SU-DHL-6 (cell line): ENCODE data around the gene GPR161.

Source experiments
- H2AFZ ChIP-seq: fragments of 200-600 bp; sonication (generic); 2 replicates; pipeline ENCODE4 v1.6.1; 2014; ENCODE audit warnings: low read depth, mild to moderate bottlenecking, moderate library complexity, mixed read lengths, antibody characterized with exemption, low read length; ENCODE audit not compliant: severe bottlenecking
- H3F3A ChIP-seq: fragments of 200-600 bp; shearing (Covaris generic); 2 replicates; pipeline ENCODE4 v1.6.0; 2016; ENCODE audit warnings: antibody characterized with exemption, mild to moderate bottlenecking; ENCODE audit not compliant: insufficient read depth
- H3K27ac ChIP-seq: fragments of 200-600 bp; sonication (generic); 2 replicates; pipeline ENCODE4 v1.5.1; 2016; ENCODE audit warnings: low read depth, mild to moderate bottlenecking, low read length, moderate library complexity, mixed read lengths
- H3K27me3 ChIP-seq: fragments of 200-600 bp; sonication (generic), shearing (Covaris generic); 2 replicates; pipeline ENCODE4 v1.6.0; 2014; ENCODE audit warnings: mild to moderate bottlenecking, low read length
- H3K36me3 ChIP-seq: fragments of 200-600 bp; sonication (generic); 2 replicates; pipeline ENCODE4 v1.6.1; 2014; ENCODE audit warnings: mild to moderate bottlenecking, low read length, mixed read lengths
- H3K4me2 ChIP-seq: fragments of 300-600, 200-600 bp; shearing (Covaris generic), sonication (generic); 2 replicates; pipeline ENCODE4 v1.6.0; 2014; ENCODE audit warnings: low read length, low read depth, mild to moderate bottlenecking; ENCODE audit not compliant: poor library complexity, severe bottlenecking
- H3K4me3 ChIP-seq: fragments of 200-600 bp; sonication (generic); 2 replicates; pipeline ENCODE4 v1.5.1; 2014; ENCODE audit warnings: antibody characterized with exemption, low read length, mild to moderate bottlenecking, mixed read lengths; ENCODE audit not compliant: insufficient read depth, poor library complexity, severe bottlenecking
- H3K79me2 ChIP-seq: fragments of 200-600 bp; sonication (generic); 2 replicates; pipeline ENCODE4 v1.6.1; 2014; ENCODE audit warnings: mild to moderate bottlenecking, low read length, moderate library complexity; ENCODE audit not compliant: insufficient read depth
- H3K9ac ChIP-seq: fragments of 200-600 bp; sonication (generic); 2 replicates; pipeline ENCODE4 v1.7.0; 2014; ENCODE audit warnings: mild to moderate bottlenecking, low read length
- H3K9me2 ChIP-seq: fragments of 200-600 bp; sonication (generic); replicated peaks from 2 replicates; pipeline ENCODE4 v1.6.1; 2014; ENCODE audit warnings: low read length; ENCODE audit not compliant: insufficient read depth
- H3K9me3 ChIP-seq: fragments of 200-600 bp; sonication (generic); 2 replicates; pipeline ENCODE4 v1.6.1; 2014; ENCODE audit warnings: low read length, mixed read lengths; ENCODE audit not compliant: insufficient read depth
- H4K20me1 ChIP-seq: fragments of 200-600 bp; sonication (generic); 2 replicates; pipeline ENCODE4 v1.6.1; 2014; ENCODE audit warnings: low read depth, mild to moderate bottlenecking, antibody characterized with exemption, low read length, moderate library complexity, mixed read lengths
- EZH2phosphoT487 ChIP-seq: fragments of 200-600 bp; sonication (generic), shearing (Covaris generic); conservative IDR thresholded peaks from 2 replicates; pipeline ENCODE4 v1.6.1; 2018; ENCODE audit warnings: mild to moderate bottlenecking, antibody characterized with exemption, low read length, moderate library complexity, mixed read lengths
- TF ChIP-seq, protein P1 (sequence below): fragments of 200-600 bp; sonication (generic); IDR thresholded peaks from one replicate; pipeline ENCODE4 v1.5.1; 2017; ENCODE audit warnings: antibody characterized with exemption, mild to moderate bottlenecking, low read length, moderate library complexity; ENCODE audit not compliant: insufficient read depth, poor library complexity, severe bottlenecking

Gene GPR161

DNA sequence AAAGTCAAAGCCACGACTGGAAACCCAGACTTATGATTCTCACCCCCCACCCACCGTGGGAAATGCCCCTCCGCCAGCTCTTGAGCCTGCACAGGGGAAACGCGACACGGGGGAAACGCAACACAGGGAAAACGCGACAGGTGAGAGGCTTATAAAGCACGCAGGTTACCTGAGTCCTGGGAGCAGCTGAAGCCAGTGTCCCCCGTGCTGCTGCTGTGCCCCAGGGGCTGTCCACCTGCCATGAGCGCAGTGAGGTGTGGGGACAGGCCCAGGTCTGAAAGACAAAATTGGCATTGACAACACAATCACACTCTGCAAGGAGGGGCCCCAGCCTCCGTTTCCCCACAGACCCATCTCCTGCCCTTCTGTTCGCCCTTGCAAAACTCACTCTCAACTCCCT, 46.3 kb downstream of the GPR161 start:
- no peak overlapping the region for H3K27ac ChIP-seq
- TF ChIP-seq EZH2phosphoT487 = no peak
- TF ChIP-seq, protein P1, sequence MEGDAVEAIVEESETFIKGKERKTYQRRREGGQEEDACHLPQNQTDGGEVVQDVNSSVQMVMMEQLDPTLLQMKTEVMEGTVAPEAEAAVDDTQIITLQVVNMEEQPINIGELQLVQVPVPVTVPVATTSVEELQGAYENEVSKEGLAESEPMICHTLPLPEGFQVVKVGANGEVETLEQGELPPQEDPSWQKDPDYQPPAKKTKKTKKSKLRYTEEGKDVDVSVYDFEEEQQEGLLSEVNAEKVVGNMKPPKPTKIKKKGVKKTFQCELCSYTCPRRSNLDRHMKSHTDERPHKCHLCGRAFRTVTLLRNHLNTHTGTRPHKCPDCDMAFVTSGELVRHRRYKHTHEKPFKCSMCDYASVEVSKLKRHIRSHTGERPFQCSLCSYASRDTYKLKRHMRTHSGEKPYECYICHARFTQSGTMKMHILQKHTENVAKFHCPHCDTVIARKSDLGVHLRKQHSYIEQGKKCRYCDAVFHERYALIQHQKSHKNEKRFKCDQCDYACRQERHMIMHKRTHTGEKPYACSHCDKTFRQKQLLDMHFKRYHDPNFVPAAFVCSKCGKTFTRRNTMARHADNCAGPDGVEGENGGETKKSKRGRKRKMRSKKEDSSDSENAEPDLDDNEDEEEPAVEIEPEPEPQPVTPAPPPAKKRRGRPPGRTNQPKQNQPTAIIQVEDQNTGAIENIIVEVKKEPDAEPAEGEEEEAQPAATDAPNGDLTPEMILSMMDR = no peak
- H3K4me2 ChIP-seq = no peak overlapping the region
- H3K79me2 ChIP-seq = no peaks in the 10 kb centered on the region
- H2AFZ ChIP-seq = no peak overlapping the region
- H3K36me3 ChIP-seq = no peaks in the 10 kb centered on the region
- H4K20me1 ChIP-seq = no peaks in the 10 kb centered on the region
- no peak overlapping the region for H3K9ac ChIP-seq
- H3K9me3 ChIP-seq = no peaks in the 10 kb centered on the region
- no peak overlapping the region for H3K4me3 ChIP-seq
- no peaks in the 10 kb centered on the region for H3F3A ChIP-seq
- H3K27me3 ChIP-seq = no peaks in the 10 kb centered on the region
- no peaks in the 10 kb centered on the region for H3K9me2 ChIP-seq

DNA sequence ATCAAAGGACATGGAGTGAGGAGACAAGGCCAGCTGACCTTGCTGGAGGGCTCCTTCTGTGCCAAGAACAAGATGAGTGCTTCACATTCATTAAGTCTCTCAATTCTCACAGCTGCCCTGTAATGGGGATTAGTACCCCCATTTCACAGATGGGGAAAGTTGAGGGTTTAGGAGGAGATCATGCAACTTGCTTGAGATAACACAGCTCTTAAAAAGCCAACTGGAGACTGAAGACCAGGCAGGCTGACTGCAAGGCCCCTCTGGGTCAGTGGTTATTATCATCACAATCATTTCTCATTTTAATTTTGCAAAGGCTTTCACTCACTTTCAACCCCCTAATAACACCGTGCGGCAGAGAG, 46.8 kb downstream of the GPR161 start:
- H3K9me2 ChIP-seq = no peaks in the 10 kb centered on the region
- no peaks in the 10 kb centered on the region for H3F3A ChIP-seq
- H3K79me2 ChIP-seq = no peaks in the 10 kb centered on the region
- H3K36me3 ChIP-seq = no peaks in the 10 kb centered on the region
- no peaks in the 10 kb centered on the region for H3K27me3 ChIP-seq
- H3K4me2 ChIP-seq = no peak overlapping the region
- TF ChIP-seq EZH2phosphoT487 = no peak
- TF ChIP-seq, protein P1 = no peak
- no peaks in the 10 kb centered on the region for H3K9me3 ChIP-seq
- H3K27ac ChIP-seq = no peak overlapping the region
- no peak overlapping the region for H3K4me3 ChIP-seq
- H3K9ac ChIP-seq = no peak overlapping the region
- no peaks in the 10 kb centered on the region for H4K20me1 ChIP-seq
- H2AFZ ChIP-seq = no peak overlapping the region

DNA sequence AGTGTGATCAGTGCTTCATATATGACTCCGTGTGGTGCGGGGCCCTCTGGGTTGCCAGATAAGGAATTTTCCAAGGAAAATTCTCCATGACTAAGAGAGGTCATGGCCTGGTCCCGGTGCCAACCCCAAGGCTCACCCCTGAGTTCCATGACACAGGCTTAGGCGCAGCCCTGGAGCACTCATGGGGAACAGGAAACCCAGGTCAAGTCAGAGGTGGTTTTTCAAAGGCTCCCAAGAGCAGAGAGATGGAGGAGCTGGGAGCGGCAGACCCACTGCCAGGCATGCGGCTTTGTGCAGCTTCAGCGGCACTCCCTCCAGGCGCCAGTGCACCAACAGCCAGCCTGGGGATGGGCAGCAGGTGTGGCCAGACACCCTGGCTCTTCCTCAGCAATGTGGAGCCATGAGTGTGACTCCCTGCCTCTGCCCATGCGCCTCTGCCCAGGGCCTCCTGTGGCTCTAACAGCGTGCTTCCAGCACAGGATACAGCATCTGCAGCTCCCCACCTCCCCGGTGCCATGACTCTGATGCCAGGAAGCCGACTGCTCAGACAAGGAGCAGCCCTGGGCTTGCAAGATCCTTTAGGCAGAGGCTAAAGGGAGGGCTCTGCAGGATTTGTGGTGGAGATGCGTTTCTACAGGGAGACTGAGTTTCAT, 47.3 kb downstream of the GPR161 start:
- Histone ChIP-seq H3F3A (no peaks in the 10 kb centered on the region), H3K27ac (no peak overlapping the region), H3K4me3 (no peak overlapping the region), H3K27me3 (no peaks in the 10 kb centered on the region), H4K20me1 (no peaks in the 10 kb centered on the region), H2AFZ (no peak overlapping the region), H3K9me2 (no peaks in the 10 kb centered on the region), H3K36me3 (no peaks in the 10 kb centered on the region), H3K4me2 (no peak overlapping the region), H3K79me2 (no peaks in the 10 kb centered on the region), H3K9ac (no peak overlapping the region), H3K9me3 (no peaks in the 10 kb centered on the region)
- TF ChIP-seq, protein P1 = no peak
- no peak for TF ChIP-seq EZH2phosphoT487
